Suprapubic skin (tissue), 4 donors: Measurements from ENCODE around the gene LRRC25. TPM values are rescaled to one million over a fixed set of nuclear protein-coding genes. Genes with fewer than 3 reads are reported as not detected.
A peak's percentile ranks its signal among the peaks of the same experiment; 100 is the strongest.

Experiments used
- DNase-seq, 2 donors: peaks; one replicate each; pipeline ENCODE4 v3.0.0-alpha.2; 2019; ENCODE audit warnings: low spot score in 2 of 2
- H3K27ac ChIP-seq: fragments of 200-600 bp; sonication (generic); one replicate; pipeline ENCODE4 v1.5.1; 2019
- H3K27me3 ChIP-seq: fragments of 200-600 bp; sonication (generic); one replicate; pipeline ENCODE4 v1.5.1; 2019
- H3K36me3 ChIP-seq: fragments of 200-600 bp; sonication (generic); one replicate; pipeline ENCODE4 v1.5.1; 2019
- H3K4me1 ChIP-seq: fragments of 200-600 bp; sonication (generic); one replicate; pipeline ENCODE4 v1.5.1; 2019
- H3K4me3 ChIP-seq: fragments of 200-600 bp; sonication (generic); one replicate; pipeline ENCODE4 v1.5.1; 2019; ENCODE audit warnings: mild to moderate bottlenecking
- H3K9me3 ChIP-seq: fragments of 200-600 bp; sonication (generic); one replicate; pipeline ENCODE4 v1.5.1; 2019
- CTCF ChIP-seq, 2 donors: fragments of 200-600 bp in 1 of 2; fragments of 450-650 bp in 1 of 2; sonication (generic) in 1 of 2; IDR thresholded peaks; one replicate each; pipeline ENCODE4 v1.5.1; 2016 to 2019; ENCODE audit warnings: antibody characterized with exemption in 2 of 2, mild to moderate bottlenecking in 1 of 2, moderate library complexity in 1 of 2
- EP300 ChIP-seq: sonication (generic); formaldehyde crosslinking; IDR thresholded peaks from one replicate; pipeline ENCODE4 v1.6.1; 2017; ENCODE audit warnings: antibody characterized with exemption
- POLR2A ChIP-seq, 2 donors: fragments of 450-650 bp; IDR thresholded peaks; one replicate each; pipeline ENCODE4 v1.6.1; 2017; ENCODE audit warnings: antibody characterized with exemption in 2 of 2, mild to moderate bottlenecking in 2 of 2, moderate library complexity in 2 of 2
- POLR2AphosphoS5 ChIP-seq, 3 donors: sonication (generic); formaldehyde crosslinking; IDR thresholded peaks; one replicate each; pipeline ENCODE4 v1.6.1; 2017; ENCODE audit warnings: antibody characterized with exemption in 3 of 3
- WGBS: methylation state at CpG from one replicate; pipeline ENCODE4 v1.1.5; 2018; 5-methylcytosine and 5-hydroxymethylcytosine counted together
- total RNA-seq, 4 donors: library from RNA; depleted of rRNA; stranded (reverse); fragments of >200 nt; gene quantifications; one replicate each; pipeline ENCODE4 v1.1.0, GENCODE V29; 2016

The LRRC25 gene
- total RNA-seq = under 1 TPM in 3 of 4 donors, not detected in 1; 0.59 to 0.79 (median 0.73) TPM

- Histone ChIP-seq H3K4me1 (peaks cover 21% of the 10 kb centered on the region), H3K27me3 (peaks cover 11% of the 10 kb centered on the region), H3K36me3 (no peaks in the 10 kb centered on the region), H3K9me3 (no peaks in the 10 kb centered on the region), H3K27ac (no peak within 1 kb of the TSS), H3K4me3 (peak within 1 kb of the TSS; percentile 34)
- no peak for DNase-seq
- WGBS = 29% methylated on average over 17 of the region's 33 CpGs
- TF ChIP-seq CTCF (IDR thresholded peaks at IDR 0.05) (no peak), EP300 (no peak), POLR2A (IDR thresholded peaks at IDR 0.05) (no peak), POLR2AphosphoS5 (IDR thresholded peaks at IDR 0.05) (no peak)
These were observed at the start of gene LRRC25 for GRCh38 chr19:18397242-18398202. LRRC25 (minus strand) TSS chr19:18397622; CDS start chr19:18396963, 659 bp downstream.

DNA sequence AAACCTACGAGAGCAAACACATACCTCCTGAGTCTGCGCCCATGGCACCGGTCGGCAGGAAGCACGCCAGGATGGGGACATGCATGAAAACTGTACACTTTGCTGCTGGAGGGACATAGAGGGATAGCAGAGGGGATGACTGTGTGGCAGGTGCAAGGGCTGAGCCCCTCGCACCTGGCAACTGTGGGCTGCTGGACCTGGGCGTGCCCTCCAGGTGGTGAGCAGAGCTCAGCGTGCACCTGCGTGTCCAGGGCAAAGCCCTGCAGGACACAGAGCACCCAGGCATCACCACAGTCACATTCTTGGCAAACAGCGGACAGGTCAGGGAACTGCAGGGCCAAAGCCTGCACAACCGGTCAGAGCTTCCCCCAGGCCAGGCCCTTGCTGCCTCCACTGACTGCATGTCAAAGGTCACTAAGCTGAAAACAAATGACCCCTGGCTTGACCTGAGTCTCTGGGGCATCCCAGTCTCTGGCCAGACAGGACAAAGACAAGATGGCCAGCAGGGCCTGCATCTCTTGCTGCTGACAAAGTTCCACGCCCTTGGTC lies 49.5 kb upstream of the LRRC25 start:
- H3K27me3 ChIP-seq = no peaks in the 10 kb centered on the region
- no peak overlapping the region for H3K27ac ChIP-seq
- peaks cover 9% of the 10 kb centered on the region for H3K4me1 ChIP-seq
- no peak overlapping the region for H3K4me3 ChIP-seq
- H3K9me3 ChIP-seq = no peaks in the 10 kb centered on the region
- no peak for DNase-seq
- TF ChIP-seq POLR2A (IDR thresholded peaks at IDR 0.05) (no peak), CTCF (IDR thresholded peaks at IDR 0.05) (no peak)
- 89% methylated on average over 5 of the region's 12 CpGs for WGBS
- H3K36me3 ChIP-seq = peaks cover 77% of the 10 kb centered on the region

- TF ChIP-seq CTCF (IDR thresholded peaks at IDR 0.05) (no peak), POLR2A (IDR thresholded peaks at IDR 0.05) (no peak), POLR2AphosphoS5 (IDR thresholded peaks at IDR 0.05) (no peak), EP300 (no peak)
- Histone ChIP-seq H3K9me3 (no peaks in the 10 kb centered on the region), H3K4me1 (peaks cover 8% of the 10 kb centered on the region), H3K27me3 (no peaks in the 10 kb centered on the region), H3K27ac (no peak overlapping the region), H3K4me3 (no peak overlapping the region), H3K36me3 (peaks cover 73% of the 10 kb centered on the region)
- 88% methylated on average over 30 of the region's 34 CpGs for WGBS
- DNase-seq = no peak
These were observed 48.9 kb upstream of the LRRC25 start for GRCh38 chr19:18446145-18446810.

- no peak for DNase-seq
- Histone ChIP-seq H3K27me3 (no peaks in the 10 kb centered on the region), H3K27ac (no peak overlapping the region), H3K4me1 (peaks cover 5% of the 10 kb centered on the region), H3K36me3 (peaks cover 66% of the 10 kb centered on the region), H3K4me3 (no peak overlapping the region), H3K9me3 (no peaks in the 10 kb centered on the region)
- WGBS = 68% methylated on average over 14 of the region's 15 CpGs
- TF ChIP-seq POLR2A (IDR thresholded peaks at IDR 0.05) (no peak), POLR2AphosphoS5 (IDR thresholded peaks at IDR 0.05) (no peak), CTCF (IDR thresholded peaks at IDR 0.05) (no peak)
These were observed 48.0 kb upstream of the LRRC25 start for GRCh38 chr19:18445262-18445948.
